Lower leg skin (tissue), 4 donors: Measurements from ENCODE around the gene PCP4. TPM values are rescaled to one million over a fixed set of nuclear protein-coding genes. Genes with fewer than 3 reads are reported as not detected.
A peak's percentile ranks its signal among the peaks of the same experiment; 100 is the strongest.

Source experiments
- DNase-seq, 2 donors: peaks; one replicate each; pipeline ENCODE4 v3.0.0-alpha.2; 2019; ENCODE audit warnings: low spot score in 2 of 2
- H3K4me3 ChIP-seq: fragments of 200-600 bp; sonication (generic); 2 replicates; pipeline ENCODE4 v1.5.1; 2017; ENCODE audit warnings: mild to moderate bottlenecking, low read depth; ENCODE audit not compliant: poor library complexity, severe bottlenecking
- CTCF ChIP-seq, 3 donors: fragments of 450-650 bp; IDR thresholded peaks; one replicate each; pipeline ENCODE4 v1.5.1; 2016; ENCODE audit warnings: antibody characterized with exemption in 3 of 3, mild to moderate bottlenecking in 3 of 3, moderate library complexity in 2 of 3
- POLR2A ChIP-seq, 2 donors: fragments of 450-650 bp; IDR thresholded peaks; one replicate each; pipeline ENCODE4 v1.6.1; 2016 to 2017; ENCODE audit warnings: antibody characterized with exemption in 2 of 2, mild to moderate bottlenecking in 1 of 2, moderate library complexity in 1 of 2
- WGBS, 2 donors: methylation state at CpG; one replicate each; pipeline ENCODE4 v1.1.5; 2018; 5-methylcytosine and 5-hydroxymethylcytosine counted together
- intact Hi-C: fragments of 100-400 bp; cut with DNase I; formaldehyde crosslinking; loops from one replicate; pipeline ENCODE4 v1.15.0; 2023; ENCODE audit warnings: low total_unique reads
- total RNA-seq, 4 donors: library from RNA; depleted of rRNA; stranded (reverse); fragments of >200 nt; gene quantifications; one replicate each; pipeline ENCODE4 v1.1.0, GENCODE V29; 2016

The PCP4 gene
- total RNA-seq, 4 donors from 2014 or later: 0.83 to 5.8 (median 1.2) TPM

- H3K4me3 ChIP-seq: no peak overlapping the region
- 60 to 79% methylated on average over 1 of the region's 1 CpG for WGBS, 2 donors
- intact Hi-C loops: no loop called here
- no peak for TF ChIP-seq POLR2A (IDR thresholded peaks at IDR 0.05)
- no peak for TF ChIP-seq CTCF (IDR thresholded peaks at IDR 0.05)
- peak in 1 of 2 donors; percentile 8 for DNase-seq
Observed at GRCh38 chr21:39965026-39965425, 97.8 kb downstream of the PCP4 start.

GRCh38 chr21:39966786-39967185, 99.5 kb downstream of the PCP4 start:
- peak in 1 of 2 donors; percentile 46 for DNase-seq
- WGBS, 2 donors: 83 to 85% methylated on average over 3 of the region's 3 CpGs
- no peak for TF ChIP-seq POLR2A (IDR thresholded peaks at IDR 0.05)
- TF ChIP-seq CTCF (IDR thresholded peaks at IDR 0.05): no peak
- no peak overlapping the region for H3K4me3 ChIP-seq
- intact Hi-C loops: no loop called here

GRCh38 chr21:39968010-39968409, 100.8 kb downstream of the PCP4 start:
- TF ChIP-seq POLR2A (IDR thresholded peaks at IDR 0.05): no peak
- no peak for TF ChIP-seq CTCF (IDR thresholded peaks at IDR 0.05)
- H3K4me3 ChIP-seq: no peak overlapping the region
- peak in 1 of 2 donors; percentile 34 for DNase-seq
- intact Hi-C loops: no loop called here
- WGBS, 2 donors: 89 to 93% methylated on average over 2 of the region's 2 CpGs

- intact Hi-C loops: no loop called here
- no peak for TF ChIP-seq CTCF (IDR thresholded peaks at IDR 0.05)
- TF ChIP-seq POLR2A (IDR thresholded peaks at IDR 0.05): no peak
- 88 to 90% methylated on average over 8 of the region's 8 CpGs for WGBS, 2 donors
- peak in 1 of 2 donors; percentile 42 for DNase-seq
- H3K4me3 ChIP-seq: no peak overlapping the region
Observed at GRCh38 chr21:39969691-39970364, 102.6 kb downstream of the PCP4 start.

GRCh38 chr21:39971956-39972355, 104.7 kb downstream of the PCP4 start:
- WGBS, 2 donors: 10 to 13% methylated on average over 2 of the region's 2 CpGs
- no peak for DNase-seq
- H3K4me3 ChIP-seq: no peak overlapping the region
- no peak for TF ChIP-seq POLR2A (IDR thresholded peaks at IDR 0.05)
- TF ChIP-seq CTCF (IDR thresholded peaks at IDR 0.05): no peak
- intact Hi-C loops: no loop called here

- intact Hi-C loops: no loop called here
- TF ChIP-seq POLR2A (IDR thresholded peaks at IDR 0.05) (no peak), CTCF (IDR thresholded peaks at IDR 0.05) (no peak)
- no peak overlapping the region for H3K4me3 ChIP-seq
- peak in 1 of 2 donors; percentile 23 for DNase-seq
- 42 to 49% methylated on average over 4 of the region's 4 CpGs for WGBS, 2 donors
Observed at GRCh38 chr21:39972471-39972870, 105.2 kb downstream of the PCP4 start.
